CD14-positive monocyte (primary cell): ENCODE data around the gene KSR1. TPM values are rescaled to one million over a fixed set of nuclear protein-coding genes. Genes with fewer than 3 reads are reported as not detected.

ENCODE experiments used
- DNase-seq, 3 donors: peaks; one replicate each; pipeline ENCODE4 v3.0.0-alpha.2; 2011 to 2022
- H2AFZ ChIP-seq: 2 replicates; pipeline ENCODE4 v1.6.0; 2012; ENCODE audit warnings: mild to moderate bottlenecking, low read depth, low read length, inconsistent platforms; ENCODE audit not compliant: insufficient read depth, poor library complexity, severe bottlenecking
- H3K27ac ChIP-seq, 2 donors: 1 replicate in 1 of 2; 2 replicates in 1 of 2; pipeline ENCODE4 v1.5.1; 2012 to 2013; ENCODE audit warnings: low read length in 2 of 2, control low read depth in 1 of 2, inconsistent platforms in 1 of 2, low read depth in 1 of 2, mild to moderate bottlenecking in 1 of 2
- H3K27me3 ChIP-seq, 2 donors: one replicate each; pipeline versions ENCODE4 v1.6.0 to v1.6.1; 2011 to 2013; ENCODE audit warnings: low read length in 2 of 2; ENCODE audit not compliant: control insufficient read depth in 2 of 2, insufficient read depth in 2 of 2
- H3K36me3 ChIP-seq, 2 donors: replicated peaks in 1 of 2; 1 replicate in 1 of 2; 2 replicates in 1 of 2; pipeline versions ENCODE4 v1.5.1 to v1.6.1; 2012 to 2013; ENCODE audit warnings: low read length in 2 of 2, control low read depth in 1 of 2, inconsistent platforms in 1 of 2, mild to moderate bottlenecking in 1 of 2; ENCODE audit not compliant: insufficient read depth in 2 of 2, control insufficient read depth in 1 of 2
- H3K4me1 ChIP-seq, 2 donors: 1 replicate in 1 of 2; 2 replicates in 1 of 2; pipeline versions ENCODE4 v1.5.1 to v1.6.1; 2012 to 2013; ENCODE audit warnings: low read length in 2 of 2, control low read depth in 1 of 2, inconsistent platforms in 1 of 2, mild to moderate bottlenecking in 1 of 2, moderate library complexity in 1 of 2; ENCODE audit not compliant: insufficient read depth in 2 of 2, control insufficient read depth in 1 of 2
- H3K4me2 ChIP-seq: replicated peaks from 2 replicates; pipeline ENCODE3; 2012; ENCODE audit warnings: low read length, moderate library complexity, mild to moderate bottlenecking; ENCODE audit not compliant: poor library complexity, severe bottlenecking; ENCODE audit errors: extremely low read depth
- H3K4me3 ChIP-seq, 3 experiments: fragments of 200-600 bp in 1 of 3; sonication (generic) in 1 of 3; replicated peaks in 1 of 3; 1 replicate in 2 of 3; 2 replicates in 1 of 3; pipeline ENCODE4 v1.5.1; 2011 to 2013; ENCODE audit warnings: low read length in 3 of 3, mild to moderate bottlenecking in 3 of 3, control low read depth in 2 of 3, low read depth in 2 of 3, inconsistent platforms in 1 of 3, moderate library complexity in 1 of 3
- H3K79me2 ChIP-seq: 2 replicates; pipeline ENCODE4 v1.6.0; 2012; ENCODE audit warnings: mild to moderate bottlenecking, control low read depth, inconsistent platforms, low read length, moderate library complexity; ENCODE audit not compliant: insufficient read depth
- H3K9ac ChIP-seq: 2 replicates; pipeline ENCODE4 v1.6.0; 2017; ENCODE audit warnings: low read length, mild to moderate bottlenecking; ENCODE audit not compliant: insufficient read depth, poor library complexity, severe bottlenecking
- H3K9me3 ChIP-seq, 2 donors: replicated peaks in 1 of 2; 1 replicate in 1 of 2; 2 replicates in 1 of 2; pipeline versions ENCODE4 v1.5.1 to v1.6.1; 2012 to 2013; ENCODE audit warnings: low read length in 2 of 2, control low read depth in 1 of 2; ENCODE audit not compliant: control insufficient read depth in 1 of 2, insufficient read depth in 1 of 2
- H4K20me1 ChIP-seq: 2 replicates; pipeline ENCODE4 v1.6.0; 2012; ENCODE audit warnings: mild to moderate bottlenecking, low read length, control low read depth, moderate library complexity; ENCODE audit not compliant: insufficient read depth
- H3K27ac Mint-ChIP-seq, 7 donors: one replicate each; pipeline ENCODE4 v1.8.0; 2020; ENCODE audit warnings: mild to moderate bottlenecking in 7 of 7, mixed read lengths in 7 of 7, moderate library complexity in 6 of 7, inconsistent platforms in 2 of 7
- H3K27me3 Mint-ChIP-seq, 3 donors: one replicate each; pipeline ENCODE4 v1.8.0; 2021 to 2022; ENCODE audit warnings: low read depth in 3 of 3, mild to moderate bottlenecking in 3 of 3, mixed read lengths in 3 of 3, moderate library complexity in 3 of 3, inconsistent platforms in 1 of 3
- H3K36me3 Mint-ChIP-seq, 2 donors: one replicate each; pipeline ENCODE4 v1.8.0; 2020; ENCODE audit warnings: mixed read lengths in 2 of 2, inconsistent platforms in 1 of 2, mild to moderate bottlenecking in 1 of 2
- H3K4me1 Mint-ChIP-seq: one replicate; pipeline ENCODE4 v1.8.0; 2020; ENCODE audit warnings: mild to moderate bottlenecking, mixed read lengths
- H3K4me3 Mint-ChIP-seq, 2 donors: one replicate each; pipeline ENCODE4 v1.8.0; 2020; ENCODE audit warnings: mild to moderate bottlenecking in 2 of 2, mixed read lengths in 2 of 2, moderate library complexity in 1 of 2
- H3K9me3 Mint-ChIP-seq, 7 donors: one replicate each; pipeline ENCODE4 v1.8.0; 2020 to 2022; ENCODE audit warnings: mixed read lengths in 7 of 7, mild to moderate bottlenecking in 6 of 7, moderate library complexity in 6 of 7, inconsistent platforms in 2 of 7
- CTCF ChIP-seq: fragments of 200-600 bp; IDR thresholded peaks from one replicate; pipeline ENCODE4 v1.8.0; 2022; ENCODE audit warnings: antibody characterized with exemption, mild to moderate bottlenecking
- WGBS: methylation state at CpG from one replicate; pipeline ENCODE4 v1.1.5; 2013; ENCODE audit warnings: missing lambda C conversion rate; ENCODE audit not compliant: insufficient coverage; 5-methylcytosine and 5-hydroxymethylcytosine counted together
- intact Hi-C, 2 donors: fragments of 100-400 bp; cut with micrococcal nuclease; formaldehyde crosslinking; loops; one replicate each; pipeline versions ENCODE4 v1.15.0 to v1.15.1; 2023
- polyA plus RNA-seq, 3 donors: library from polyadenylated mRNA; depleted of rRNA in 1 of 3; unstranded in 2 of 3; stranded (reverse) in 1 of 3; fragments of 300-500 nt in 2 of 3; fragments of >200 nt in 1 of 3; fragmentation: Illumina TruSeq in 2 of 3; gene quantifications; 1 replicate in 2 of 3; 2 replicates in 1 of 3; pipeline ENCODE4 v1.2.3, GENCODE V29; 2012 to 2021

Gene KSR1
- polyA plus RNA-seq, 3 donors, result 1.2 to 111 (median 4.2) TPM

- no peaks in the 10 kb centered on the region for H3K9me3 ChIP-seq
- H3K36me3 Mint-ChIP-seq, result peaks cover 26 to 49% of the 10 kb centered on the region in 2 donors
- H3K9ac ChIP-seq, result no peak overlapping the region
- 100% methylated on average over 2 of the region's 5 CpGs for WGBS
- no peak overlapping the region for H2AFZ ChIP-seq
- no peaks in the 10 kb centered on the region for H3K27me3 ChIP-seq
- H3K36me3 ChIP-seq, result peaks cover 4 to 35% of the 10 kb centered on the region in 2 donors
- H3K4me1 Mint-ChIP-seq, result peaks cover 35% of the 10 kb centered on the region
- H3K27me3 Mint-ChIP-seq, result peaks cover 0 to 3% (median 0%) of the 10 kb centered on the region in 3 donors
- H3K27ac ChIP-seq, result no peak overlapping the region
- peak overlapping the region in 2 of 7 donors; percentile 21 to 68 for H3K27ac Mint-ChIP-seq
- H3K4me1 ChIP-seq, result no peaks in the 10 kb centered on the region
- peaks cover 8% of the 10 kb centered on the region for H3K79me2 ChIP-seq
- no peak overlapping the region for H3K4me3 ChIP-seq
- H3K9me3 Mint-ChIP-seq, result peaks cover 0 to 2% (median 0%) of the 10 kb centered on the region in 7 donors
- H4K20me1 ChIP-seq, result peaks cover 97% of the 10 kb centered on the region
- TF ChIP-seq CTCF, result no peak
- no peak for DNase-seq
- H3K4me2 ChIP-seq, result no peak overlapping the region
- H3K4me3 Mint-ChIP-seq, result no peak overlapping the region
- intact Hi-C loops, result no loop called here
These were observed 112.6 kb downstream of the KSR1 start for GRCh38 chr17:27568811-27569210.

DNA sequence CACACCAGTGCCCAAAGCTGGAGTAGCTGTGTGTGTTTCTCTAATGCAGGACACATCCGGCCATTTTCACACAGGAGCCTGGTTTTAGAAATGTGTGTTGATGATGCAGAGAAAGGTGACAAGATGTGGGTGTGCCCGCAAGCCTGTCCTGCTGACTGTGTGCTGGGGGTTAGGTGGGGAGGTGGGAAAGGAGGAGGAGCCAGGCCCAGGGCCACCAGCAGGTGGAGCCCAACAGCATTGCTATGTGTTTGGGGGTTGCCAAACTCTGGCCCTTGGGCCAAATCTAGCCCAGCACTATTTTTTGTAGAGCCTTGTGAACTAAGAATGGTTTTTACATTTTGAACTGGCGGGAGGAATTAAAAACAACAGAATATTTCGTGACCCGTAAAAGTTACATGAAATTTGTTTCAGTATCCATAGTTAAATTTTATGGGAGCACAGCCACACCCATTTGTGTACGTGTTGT, 113.0 kb downstream of the KSR1 start:
- Histone ChIP-seq H4K20me1 (peaks cover 97% of the 10 kb centered on the region), H3K4me3 (no peak overlapping the region), H3K9ac (no peak overlapping the region), H3K79me2 (peaks cover 8% of the 10 kb centered on the region), H3K36me3 (peaks cover 4 to 31% of the 10 kb centered on the region in 2 donors), H3K27ac (no peak overlapping the region), H3K9me3 (no peaks in the 10 kb centered on the region), H2AFZ (no peak overlapping the region), H3K27me3 (no peaks in the 10 kb centered on the region), H3K4me1 (no peaks in the 10 kb centered on the region), H3K4me2 (no peak overlapping the region)
- TF ChIP-seq CTCF, result peak; percentile 49
- Mint-ChIP-seq H3K4me3 (no peak overlapping the region), H3K36me3 (peaks cover 28 to 46% of the 10 kb centered on the region in 2 donors), H3K9me3 (no peaks in the 10 kb centered on the region), H3K27me3 (peaks cover 0 to 3% (median 0%) of the 10 kb centered on the region in 3 donors), H3K27ac (peak overlapping the region in 2 of 7 donors; percentile 3 to 77), H3K4me1 (peaks cover 40% of the 10 kb centered on the region)
- peak in 1 of 3 donors; percentile 19 for DNase-seq
- intact Hi-C loops, result no loop called here
- 93% methylated on average over 6 of the region's 6 CpGs for whole genome bisulfite sequencing
